CD4-positive, alpha-beta T cell treated with Interleukin-17A for 1 hour (primary cell): ENCODE measurements around the gene RPL3.
A peak's percentile ranks its signal among the peaks of the same experiment; 100 is the strongest.
"Not testable (repeated sequence)": the region's sequence is repeated elsewhere in the genome, so short reads cannot be mapped to it uniquely, and the experiment has no call there.

Experiments
- DNase-seq: peaks from one replicate; pipeline ENCODE4 v3.0.0-alpha.2; 2020

The RPL3 gene

GRCh38 chr22:39319284-39320022 lies at the start of gene RPL3:
RPL3 (minus strand) TSS chr22:39319623; CDS start chr22:39319597, 26 bp downstream.
- DNase-seq: peak; percentile 99

- DNase-seq: no peak
These were observed 49.8 kb upstream of the RPL3 start for GRCh38 chr22:39369186-39369585.

- no peak for DNase-seq
These were observed 49.1 kb upstream of the RPL3 start for GRCh38 chr22:39368461-39368911.

GRCh38 chr22:39367035-39367434 lies 47.6 kb upstream of the RPL3 start:
- no peak for DNase-seq

GRCh38 chr22:39365492-39365780 lies 46.0 kb upstream of the RPL3 start:
- no peak for DNase-seq

GRCh38 chr22:39364714-39365491 lies 45.5 kb upstream of the RPL3 start:
- DNase-seq: no peak

GRCh38 chr22:39363751-39364515 lies 44.5 kb upstream of the RPL3 start:
- DNase-seq: no peak

- DNase-seq: no peak
These were observed 43.5 kb upstream of the RPL3 start for GRCh38 chr22:39362932-39363331.

GRCh38 chr22:39362271-39362670 lies 42.8 kb upstream of the RPL3 start:
- no peak for DNase-seq

- DNase-seq: no peak
These were observed 42.1 kb upstream of the RPL3 start for GRCh38 chr22:39361496-39361895.

GRCh38 chr22:39360674-39361413 lies 41.4 kb upstream of the RPL3 start:
- DNase-seq: no peak

- DNase-seq: no peak
These were observed 40.8 kb upstream of the RPL3 start for GRCh38 chr22:39360242-39360641.

GRCh38 chr22:39359659-39360195 lies 40.3 kb upstream of the RPL3 start:
- DNase-seq: no peak

GRCh38 chr22:39358197-39358596 lies 38.8 kb upstream of the RPL3 start:
- DNase-seq: not testable (repeated sequence)

- not testable (repeated sequence) for DNase-seq
These were observed 38.0 kb upstream of the RPL3 start for GRCh38 chr22:39357110-39358108.

GRCh38 chr22:39356464-39356863 lies 37.0 kb upstream of the RPL3 start:
- DNase-seq: no peak

GRCh38 chr22:39355805-39356204 lies 36.4 kb upstream of the RPL3 start:
- not testable (repeated sequence) for DNase-seq

GRCh38 chr22:39355080-39355479 lies 35.7 kb upstream of the RPL3 start:
- DNase-seq: no peak

- peak; percentile 11 for DNase-seq
These were observed 33.9 kb upstream of the RPL3 start for GRCh38 chr22:39353346-39353745.

GRCh38 chr22:39352306-39352891 lies 33.0 kb upstream of the RPL3 start:
- no peak for DNase-seq

- no peak for DNase-seq
These were observed 32.3 kb upstream of the RPL3 start for GRCh38 chr22:39351689-39352214.
